HepG2 (cell line): ENCODE measurements around the gene SOX12. TPM values are rescaled to one million over a fixed set of nuclear protein-coding genes. Genes with fewer than 3 reads are reported as not detected.

ENCODE experiments used
- FOXJ3 ChIP-seq: sonication (generic); formaldehyde crosslinking; IDR thresholded peaks from 2 replicates; pipeline ENCODE4 v1.4.0; 2020; ENCODE audit warnings: missing genetic modification reagents, mild to moderate bottlenecking, borderline replicate concordance
- GRHL1 ChIP-seq: sonication (generic); formaldehyde crosslinking; conservative IDR thresholded peaks from 2 replicates; pipeline ENCODE4 v1.8.0; 2022; ENCODE audit warnings: missing genetic modification reagents
- GTF3A ChIP-seq: sonication (generic); formaldehyde crosslinking; conservative IDR thresholded peaks from 2 replicates; pipeline ENCODE4 v1.4.0; 2020; ENCODE audit warnings: mild to moderate bottlenecking, missing genetic modification reagents
- HBP1 ChIP-seq: IDR thresholded peaks from 2 replicates; pipeline ENCODE4 v1.6.1; 2016; ENCODE audit warnings: low read depth, control low read depth
- HMG20B ChIP-seq: conservative IDR thresholded peaks from 2 replicates; pipeline ENCODE4 v1.6.1; 2016; ENCODE audit warnings: missing genetic modification reagents, missing compliant biosample characterization
- HMGXB3 ChIP-seq: sonication (generic); formaldehyde crosslinking; IDR thresholded peaks from 2 replicates; pipeline ENCODE4 v1.4.0; 2020; ENCODE audit warnings: missing genetic modification reagents, borderline replicate concordance
- MYC ChIP-seq: sonication (generic); formaldehyde crosslinking; IDR thresholded peaks from 2 replicates; pipeline ENCODE4 v1.9.0; 2021; ENCODE audit warnings: missing genetic modification reagents, borderline replicate concordance
- NFIB ChIP-seq: sonication (generic); formaldehyde crosslinking; IDR thresholded peaks from 2 replicates; pipeline ENCODE4 v1.9.0; 2021; ENCODE audit warnings: missing genetic modification reagents, mild to moderate bottlenecking, borderline replicate concordance
- PAF1 ChIP-seq: IDR thresholded peaks from 2 replicates; pipeline ENCODE4 v1.6.1; 2016; ENCODE audit warnings: missing genetic modification reagents, missing compliant biosample characterization
- PLRG1 ChIP-seq: fragments of 450-650 bp; conservative IDR thresholded peaks from 2 replicates; pipeline ENCODE4 v1.6.1; 2016
- SNRNP70 ChIP-seq: fragments of 200-400 bp; formaldehyde crosslinking; IDR thresholded peaks from 2 replicates; pipeline ENCODE4 v1.6.1; 2017; ENCODE audit warnings: mild to moderate bottlenecking, low read depth, low read length, moderate library complexity
- TAF1 ChIP-seq: sonication (generic); formaldehyde crosslinking; IDR thresholded peaks from 2 replicates; pipeline ENCODE4 v1.4.0; 2020; ENCODE audit warnings: missing genetic modification reagents
- ZBTB33 ChIP-seq: sonication (generic); formaldehyde crosslinking; IDR thresholded peaks from 2 replicates; pipeline ENCODE4 v1.4.0; 2020; ENCODE audit warnings: missing genetic modification reagents
- ZNF567 ChIP-seq: sonication (generic); formaldehyde crosslinking; IDR thresholded peaks from 2 replicates; pipeline ENCODE4 v1.8.1; 2023; ENCODE audit warnings: mild to moderate bottlenecking, missing genetic modification reagents, borderline replicate concordance
- ZNF589 ChIP-seq: sonication (generic); formaldehyde crosslinking; conservative IDR thresholded peaks from 2 replicates; pipeline ENCODE4 v1.8.0; 2022; ENCODE audit warnings: mild to moderate bottlenecking, moderate library complexity, missing genetic modification reagents
- ZNF75D ChIP-seq: sonication (generic); formaldehyde crosslinking; IDR thresholded peaks from 2 replicates; pipeline ENCODE4 v1.8.1; 2023; ENCODE audit warnings: missing genetic modification reagents, mild to moderate bottlenecking, borderline replicate concordance
- polyA plus RNA-seq, 8 experiments: library from polyadenylated mRNA; depleted of rRNA in 3 of 8; stranded (reverse) in 7 of 8; unstranded in 1 of 8; fragments of >200 nt; fragmentation: Illumina TruSeq in 4 of 8; extraction: Trizol in 4 of 8; gene quantifications; 2 replicates each; pipeline versions ENCODE4 v1.2.1 to v1.2.3, GENCODE V29; 2011 to 2016; ENCODE audit warnings: low read depth in 4 of 8, missing spikeins in 1 of 8, mixed read lengths in 1 of 8; ENCODE audit not compliant: insufficient read depth in 1 of 8
- total RNA-seq, 5 experiments: library from RNA; depleted of rRNA; stranded (reverse); fragments of >200 nt; fragmentation: Illumina TruSeq; extraction: Trizol; gene quantifications; 2 replicates each; pipeline ENCODE4 v1.2.3, GENCODE V29; 2016; ENCODE audit warnings: low read depth in 1 of 5
- TF ChIP-seq, protein P1 (sequence below): IDR thresholded peaks from 2 replicates; pipeline ENCODE4 v1.6.1; 2016

SOX12 gene
- total and polyA plus RNA-seq, 2 of the 13 experiments (the other 11 are each of a cell fraction or from before 2014, with no cell fraction given): 10.0 to 18.7 TPM

- TF ChIP-seq HMGXB3 (CRISPR knock-in tag) (peak; percentile 97), GRHL1 (CRISPR knock-in tag) (no peak), ZNF75D (CRISPR knock-in tag) (no peak), FOXJ3 (no peak; the same call in 1 of the 2 replicates), ZNF567 (CRISPR knock-in tag) (peak; percentile 98; the same call in 1 of the 2 replicates), PLRG1 (no peak), ZNF589 (CRISPR knock-in tag) (peak; percentile 99), GTF3A (CRISPR knock-in tag) (peak; percentile 89; the same call in 1 of the 2 replicates), NFIB (CRISPR knock-in tag) (no peak), SNRNP70 (no peak), MYC (CRISPR knock-in tag) (peak; percentile 100), ZBTB33 (CRISPR knock-in tag) (peak; percentile 97), HMG20B (CRISPR knock-in tag) (peak; percentile 96), PAF1 (CRISPR knock-in tag) (peak; percentile 66; the same call in 1 of the 2 replicates), HBP1 (peak; percentile 99), TAF1 (CRISPR knock-in tag) (peak; percentile 69)
- TF ChIP-seq, protein P1, sequence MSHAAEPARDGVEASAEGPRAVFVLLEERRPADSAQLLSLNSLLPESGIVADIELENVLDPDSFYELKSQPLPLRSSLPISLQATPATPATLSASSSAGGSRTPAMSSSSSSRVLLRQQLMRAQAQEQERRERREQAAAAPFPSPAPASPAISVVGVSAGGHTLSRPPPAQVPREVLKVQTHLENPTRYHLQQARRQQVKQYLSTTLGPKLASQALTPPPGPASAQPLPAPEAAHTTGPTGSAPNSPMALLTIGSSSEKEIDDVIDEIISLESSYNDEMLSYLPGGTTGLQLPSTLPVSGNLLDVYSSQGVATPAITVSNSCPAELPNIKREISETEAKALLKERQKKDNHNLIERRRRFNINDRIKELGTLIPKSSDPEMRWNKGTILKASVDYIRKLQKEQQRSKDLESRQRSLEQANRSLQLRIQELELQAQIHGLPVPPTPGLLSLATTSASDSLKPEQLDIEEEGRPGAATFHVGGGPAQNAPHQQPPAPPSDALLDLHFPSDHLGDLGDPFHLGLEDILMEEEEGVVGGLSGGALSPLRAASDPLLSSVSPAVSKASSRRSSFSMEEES (CRISPR knock-in tag): peak; percentile 99
These were observed 37.2 kb downstream of the SOX12 start (continued) for GRCh38 chr20:362271-363254.
